Stimulated activated CD8-positive, alpha-beta memory T cell treated with anti-CD3 and anti-CD28 coated beads, Interleukin-15, amount 100 ng/mL, for 1 hour (primary cell): Measurements from ENCODE around the gene EFCAB5.
"Not testable (repeated sequence)": the region's sequence is repeated elsewhere in the genome, so short reads cannot be mapped to it uniquely, and the experiment has no call there.

ENCODE experiments used
- DNase-seq: peaks from one replicate; pipeline ENCODE4 v3.0.0-alpha.2; 2020; ENCODE audit warnings: low read depth

EFCAB5 gene

DNA sequence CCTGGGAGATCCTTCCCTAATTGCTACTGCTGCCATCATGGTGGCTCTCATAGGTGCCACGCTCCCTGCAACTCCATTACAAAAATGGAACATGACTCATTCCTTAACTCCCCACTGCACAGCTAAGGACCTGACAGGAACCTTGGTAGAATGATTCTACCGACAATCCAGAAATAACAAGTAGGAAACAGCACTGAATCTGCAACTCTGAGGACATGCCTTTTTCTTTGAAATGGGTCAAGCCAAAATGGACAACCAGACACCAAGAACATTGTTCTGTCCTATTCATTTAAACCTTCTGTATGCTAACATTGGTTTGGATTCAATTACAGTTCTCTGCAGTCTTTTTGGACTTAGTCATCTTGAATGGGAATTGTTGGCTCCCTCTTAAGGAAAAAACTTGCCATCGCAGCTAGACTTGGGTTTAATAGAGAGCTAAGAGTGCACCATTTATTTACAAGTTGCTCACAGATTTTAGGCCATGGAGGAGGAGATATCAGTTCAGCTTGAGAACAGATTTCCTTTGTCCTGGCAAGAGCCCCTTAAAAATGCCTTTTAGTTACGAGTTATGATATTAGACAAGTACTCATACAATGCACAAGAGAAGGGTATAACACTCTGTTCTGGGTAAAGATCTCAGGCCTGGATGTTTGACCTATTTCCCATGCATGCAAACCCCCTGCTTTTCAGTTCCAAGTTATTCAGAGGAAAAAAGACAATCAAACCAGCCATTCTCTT is 154.2 kb downstream of the EFCAB5 start:
- DNase-seq = no peak

DNA sequence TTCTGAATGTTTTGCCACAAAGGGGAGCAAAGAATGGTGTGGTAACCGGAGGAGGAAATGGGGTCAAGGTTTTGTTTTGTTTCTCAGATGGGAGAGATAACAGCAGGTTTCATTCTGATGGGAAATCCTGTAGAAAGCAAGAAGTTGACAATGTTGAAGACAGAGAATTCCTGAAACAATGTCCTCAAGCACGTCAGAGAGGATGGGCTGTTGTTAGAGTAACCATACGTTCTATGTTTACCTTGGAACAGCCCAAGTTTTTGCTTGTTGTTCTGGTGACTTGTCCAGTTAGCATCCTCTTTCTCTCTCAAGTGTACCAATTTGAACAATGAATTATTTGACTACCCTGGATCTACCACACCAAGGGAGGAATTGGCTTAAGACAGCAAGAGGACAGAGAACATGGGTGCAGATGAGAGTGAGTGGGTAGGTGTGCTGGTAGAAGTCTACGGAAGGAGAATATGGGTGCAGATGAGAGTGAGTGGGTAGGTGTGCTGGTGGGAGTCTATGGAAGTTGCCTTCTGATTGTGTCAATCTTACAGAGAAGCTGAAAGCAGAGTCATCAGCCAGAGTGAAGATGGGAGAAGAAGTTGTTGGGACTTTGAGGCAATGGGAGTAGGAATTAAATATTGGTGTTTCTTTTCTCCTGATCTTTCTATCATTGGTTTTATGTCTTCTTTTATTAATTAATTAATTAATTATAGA is 160.4 kb downstream of the EFCAB5 start:
- no peak for DNase-seq

DNA sequence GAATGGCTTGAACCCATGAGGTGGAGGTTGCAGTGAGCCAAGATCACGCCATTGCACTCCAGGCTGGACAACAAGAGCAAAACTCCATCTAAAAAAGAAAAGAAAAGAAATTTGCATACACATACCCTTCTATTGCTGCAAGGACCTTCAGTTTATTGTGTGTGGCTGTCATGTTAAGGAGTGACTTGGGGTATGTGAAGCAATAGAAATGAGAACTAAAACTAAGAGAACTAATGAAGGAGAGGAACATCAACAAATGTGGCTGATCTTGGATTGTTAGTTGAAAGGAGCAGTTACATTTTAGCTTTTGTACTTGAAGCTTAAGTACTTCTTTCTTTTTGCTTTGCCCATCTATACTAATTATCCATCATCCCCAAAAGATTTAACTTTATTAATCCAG is 162.5 kb downstream of the EFCAB5 start:
- DNase-seq = no peak

DNA sequence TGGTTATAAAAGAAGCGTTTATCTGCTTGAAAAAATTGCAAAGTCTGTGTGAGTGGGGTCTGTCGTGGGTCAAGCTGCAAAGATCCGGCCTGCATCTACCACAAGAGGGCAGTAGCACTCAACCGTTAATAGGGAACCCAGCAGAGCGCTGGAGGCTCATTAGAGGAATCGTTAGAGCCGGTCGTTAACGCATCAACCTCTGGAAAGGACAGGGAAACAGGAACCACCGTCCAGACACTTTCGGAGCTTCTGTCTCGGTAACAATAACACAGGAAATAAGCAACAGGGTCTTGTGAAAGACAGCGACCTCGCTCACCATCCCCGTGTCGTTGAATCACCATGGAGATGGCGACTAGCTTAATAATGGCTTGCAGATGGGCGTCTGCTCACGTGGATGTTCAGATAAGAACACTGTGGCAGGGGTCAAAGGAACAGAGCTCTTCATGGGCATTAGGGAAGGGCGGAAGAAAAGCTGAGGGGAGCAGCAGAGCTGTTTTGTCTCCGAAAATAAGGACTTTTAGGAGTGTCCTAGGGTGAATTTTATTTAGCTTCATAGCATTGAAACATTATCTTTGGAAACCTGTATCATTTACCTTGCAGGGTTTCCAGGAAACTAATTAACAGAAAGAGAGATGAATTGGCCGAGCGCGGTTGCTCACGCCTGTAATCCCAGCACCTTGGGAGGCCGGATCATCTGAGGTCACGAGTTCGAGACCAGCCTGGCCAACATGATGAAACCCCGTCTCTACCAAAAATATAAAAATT is 163.3 kb downstream of the EFCAB5 start:
- peak; percentile 54 for DNase-seq

DNA sequence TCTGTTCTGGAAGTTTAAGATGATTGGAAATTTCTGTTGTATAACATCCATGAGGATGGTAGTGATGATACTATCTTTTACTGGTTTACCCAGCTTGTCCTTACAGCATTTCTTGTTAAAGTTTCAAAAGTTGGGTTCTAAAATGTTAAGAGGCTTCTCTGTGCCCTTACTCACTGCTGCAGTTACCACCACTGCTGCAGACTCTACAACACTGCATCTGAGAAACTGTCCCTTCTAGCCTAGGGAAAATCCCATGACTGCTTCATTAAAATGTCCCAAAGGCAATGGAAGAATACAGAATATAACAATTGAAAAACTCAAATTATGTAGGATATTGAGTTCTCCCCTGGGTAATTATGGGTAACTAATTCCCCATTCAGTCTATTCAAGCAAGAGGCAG is 171.4 kb downstream of the EFCAB5 start:
- no peak for DNase-seq

DNA sequence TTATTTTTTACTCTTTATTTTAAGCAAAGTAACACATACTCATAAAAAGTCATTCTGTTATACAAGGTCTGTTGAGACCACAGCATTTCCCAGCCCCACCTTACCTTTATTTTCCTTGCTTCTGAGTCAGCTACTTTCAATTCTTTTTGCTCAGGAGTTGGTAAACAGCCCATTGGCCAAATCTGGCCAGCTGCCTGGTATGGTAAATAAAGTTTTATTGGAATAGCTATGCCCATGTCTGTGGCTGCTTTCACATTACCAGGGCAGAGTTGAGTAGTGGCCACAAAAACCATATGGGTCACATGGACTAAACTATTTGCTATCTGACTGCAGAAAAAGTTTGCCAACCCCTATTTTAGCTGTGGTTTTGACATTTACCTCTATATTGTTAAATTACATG is 171.8 kb downstream of the EFCAB5 start:
- no peak for DNase-seq

DNA sequence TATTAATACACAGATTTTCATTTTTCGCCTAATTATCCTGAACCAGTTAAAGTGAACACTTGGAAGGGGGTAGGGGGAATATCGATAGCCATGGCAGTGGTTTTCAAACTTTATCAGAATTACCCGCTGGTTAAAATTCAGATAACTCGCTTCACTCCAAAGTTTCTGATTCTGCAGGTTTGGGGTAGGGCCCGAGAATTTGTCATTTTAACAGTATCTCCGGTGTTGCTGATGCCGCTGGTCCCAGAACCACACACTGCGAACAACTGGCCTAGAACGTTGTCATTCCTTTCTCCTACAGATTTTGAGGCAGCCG is 174.9 kb downstream of the EFCAB5 start:
- DNase-seq = no peak

DNA sequence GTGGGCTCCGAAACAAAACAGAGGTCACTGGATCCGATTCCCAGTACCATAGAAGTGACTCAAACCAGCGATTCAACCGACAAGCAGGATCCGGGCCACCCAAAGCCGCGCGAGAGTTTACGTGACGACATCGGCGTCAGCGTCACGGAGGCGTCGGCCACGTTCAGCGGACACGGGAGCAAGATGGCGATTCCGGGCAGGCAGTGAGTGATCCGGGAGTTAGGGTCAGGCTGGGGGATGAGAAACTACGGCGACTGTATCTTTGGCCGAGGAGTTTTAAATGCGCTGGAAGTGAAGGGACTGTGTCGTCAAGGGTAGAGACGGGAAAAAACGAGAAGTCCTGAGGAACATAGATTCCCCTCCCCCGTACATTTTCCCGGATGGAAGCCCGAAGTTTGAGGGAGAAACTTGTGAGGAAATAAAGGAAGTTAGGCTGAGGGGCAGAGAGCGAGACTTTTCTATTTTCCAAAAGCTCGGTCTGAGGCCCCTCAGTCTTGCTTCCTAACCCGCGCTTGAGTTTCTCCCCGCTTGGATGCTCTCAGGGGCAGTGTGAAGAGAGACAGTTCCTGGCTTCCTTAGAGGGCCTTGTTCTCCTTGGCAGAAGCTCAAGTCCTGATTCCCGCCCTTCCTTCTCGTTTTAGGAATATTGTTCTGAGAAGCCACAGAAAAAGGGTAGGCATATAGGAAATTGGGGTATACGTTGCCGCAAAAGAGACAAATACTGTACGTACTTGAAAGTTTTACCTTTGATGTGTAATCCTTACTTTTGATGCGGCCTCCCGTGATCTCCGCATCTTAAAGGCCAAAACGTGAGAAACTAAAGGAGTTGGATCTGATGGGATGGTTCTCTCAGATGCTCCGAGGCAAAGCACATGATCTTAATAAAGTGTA is 175.5 kb downstream of the EFCAB5 start, which contains the start of gene NSRP1:
NSRP1 (plus strand) TSS at position 156 of the 891 bp plus-strand sequence; CDS start at position 184, 28 bp downstream.
- peak; percentile 87 for DNase-seq

DNA sequence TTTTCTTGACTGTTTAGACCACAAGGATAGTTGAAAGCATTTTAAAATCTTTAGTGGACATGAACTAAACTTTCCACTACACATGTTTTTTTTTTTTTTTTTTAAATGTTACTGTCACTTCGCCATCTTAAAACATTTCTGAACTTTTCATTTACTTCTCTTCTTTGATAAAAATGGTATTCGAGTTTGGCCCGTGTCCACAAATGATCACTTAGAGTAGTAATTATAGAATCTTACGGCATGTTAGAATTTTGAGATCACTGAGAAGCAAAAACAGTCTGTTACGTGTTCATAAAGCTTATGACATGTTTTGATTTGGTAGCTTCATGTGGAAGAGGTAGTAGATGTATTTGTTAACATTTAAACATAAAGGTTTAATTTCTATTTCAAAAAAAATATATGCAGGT is 176.2 kb downstream of the EFCAB5 start:
- DNase-seq = no peak

DNA sequence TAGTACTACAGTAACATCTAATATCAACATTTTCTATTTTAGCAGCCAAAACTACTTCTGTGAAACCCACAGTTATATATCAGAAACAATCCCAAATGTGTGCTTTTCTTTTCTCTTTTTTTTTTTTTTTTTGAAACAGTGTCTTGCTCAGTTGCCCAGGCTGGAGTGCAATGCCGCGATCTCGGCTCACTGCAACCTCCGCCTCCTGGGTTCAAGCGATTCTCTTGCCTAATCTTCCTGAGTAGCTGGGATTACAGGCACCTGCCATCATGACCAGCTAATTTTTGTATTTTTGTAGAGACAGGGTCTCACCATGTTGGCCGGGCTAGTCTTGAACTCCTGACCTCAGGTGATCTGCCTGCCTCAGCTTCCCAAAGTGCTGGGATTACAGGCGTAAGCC is 177.2 kb downstream of the EFCAB5 start:
- not testable (repeated sequence) for DNase-seq

DNA sequence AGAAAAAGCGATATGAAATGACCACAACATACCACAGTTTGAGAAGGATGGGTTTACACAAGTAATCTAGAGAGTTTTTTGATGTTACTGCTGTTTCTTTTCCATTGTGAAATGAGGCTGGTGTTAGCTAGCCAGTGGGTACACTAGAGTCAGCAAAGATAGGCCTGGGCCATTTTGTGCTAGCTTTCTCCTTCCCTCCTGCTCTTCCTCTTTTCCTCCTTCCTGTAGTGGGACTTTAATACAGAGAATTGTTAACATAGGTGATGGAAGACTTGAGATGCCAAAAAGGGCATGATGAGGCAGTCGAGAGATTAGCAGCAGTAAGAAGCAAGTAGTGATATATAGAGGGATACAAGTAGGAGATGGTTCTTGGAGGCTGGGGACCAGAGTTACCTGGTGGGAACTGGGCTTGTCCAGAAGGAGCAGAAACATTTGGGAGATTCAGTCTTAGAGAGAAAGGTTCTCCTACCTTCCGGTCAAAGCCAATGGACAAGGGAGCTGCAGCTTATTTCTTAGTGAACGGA is 182.9 kb downstream of the EFCAB5 start:
- DNase-seq = no peak

DNA sequence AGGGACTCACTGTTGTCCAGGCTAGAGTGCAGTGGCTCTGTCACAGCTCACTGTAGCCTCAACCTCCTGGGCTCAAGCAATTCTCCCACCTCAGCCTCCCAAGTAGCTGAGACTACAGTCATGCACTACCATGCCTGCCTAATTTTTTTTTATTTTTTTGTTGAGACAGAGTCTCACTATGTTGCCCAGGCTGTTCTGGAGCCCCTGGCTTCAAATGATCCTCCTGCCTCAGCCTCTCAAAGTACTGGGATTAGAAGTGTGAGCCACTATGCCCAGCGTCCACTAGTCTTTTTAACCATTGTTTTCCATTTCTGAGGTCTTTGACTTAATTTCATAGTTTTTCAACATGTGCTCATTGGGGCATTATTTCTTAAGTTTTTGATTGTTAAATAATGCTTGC is 188.7 kb downstream of the EFCAB5 start:
- no peak for DNase-seq

DNA sequence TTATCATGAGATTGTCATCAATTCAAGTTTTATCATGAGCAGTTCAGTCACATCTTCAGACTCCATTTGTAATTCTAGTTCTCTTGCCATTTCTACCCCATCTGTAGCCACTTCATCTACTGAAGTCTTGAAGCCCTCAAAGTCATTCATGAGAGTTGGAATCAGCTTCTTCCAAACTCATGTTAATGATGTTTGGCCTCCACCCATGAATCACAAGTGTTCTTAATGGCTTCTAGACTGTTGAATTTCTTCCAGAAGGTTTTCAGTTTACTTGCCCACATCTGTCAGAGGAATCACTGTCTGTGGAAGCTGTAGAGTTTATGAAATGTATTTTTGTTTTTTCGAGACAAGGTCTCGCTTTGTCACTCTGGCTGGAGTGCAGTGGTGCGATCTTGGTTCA is 191.2 kb downstream of the EFCAB5 start:
- no peak for DNase-seq

DNA sequence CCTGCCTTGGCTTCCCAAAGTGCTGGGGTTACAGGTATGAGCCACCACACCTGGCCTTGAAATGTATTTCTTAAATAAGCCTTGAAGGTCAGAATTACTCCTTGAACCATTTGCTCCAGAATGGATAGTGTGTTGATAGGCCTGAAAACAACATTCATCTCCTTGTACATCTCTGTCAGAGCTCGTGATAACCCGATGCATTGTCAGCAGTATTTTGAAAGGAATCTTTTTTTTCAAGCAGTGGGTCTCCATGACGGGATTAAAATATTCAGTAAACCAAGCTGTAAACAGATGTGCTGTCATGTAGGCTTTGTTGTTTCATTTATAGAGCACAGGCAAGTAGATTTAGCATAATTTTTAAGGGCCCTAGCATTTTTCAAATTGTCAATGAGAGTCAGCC is 191.8 kb downstream of the EFCAB5 start:
- DNase-seq = no peak

DNA sequence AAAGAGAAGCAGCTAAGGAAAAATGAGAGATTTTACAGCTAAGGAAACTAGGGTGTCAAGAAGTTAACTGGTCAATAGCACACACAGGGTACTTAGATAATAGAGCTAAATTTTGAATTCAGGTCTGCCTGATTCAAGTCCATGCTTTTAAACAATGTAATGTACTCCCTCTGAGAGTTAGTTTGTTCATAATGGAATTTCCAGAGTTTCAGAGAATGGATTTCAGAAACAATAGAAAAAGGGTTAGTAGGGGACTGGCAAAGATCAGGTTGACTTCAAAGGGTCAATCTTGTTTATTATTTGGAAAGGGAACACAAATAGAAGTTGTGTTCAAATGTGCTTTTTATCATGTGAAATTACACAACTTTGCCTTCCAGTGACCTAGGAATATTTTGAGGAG is 193.1 kb downstream of the EFCAB5 start:
- DNase-seq = no peak

DNA sequence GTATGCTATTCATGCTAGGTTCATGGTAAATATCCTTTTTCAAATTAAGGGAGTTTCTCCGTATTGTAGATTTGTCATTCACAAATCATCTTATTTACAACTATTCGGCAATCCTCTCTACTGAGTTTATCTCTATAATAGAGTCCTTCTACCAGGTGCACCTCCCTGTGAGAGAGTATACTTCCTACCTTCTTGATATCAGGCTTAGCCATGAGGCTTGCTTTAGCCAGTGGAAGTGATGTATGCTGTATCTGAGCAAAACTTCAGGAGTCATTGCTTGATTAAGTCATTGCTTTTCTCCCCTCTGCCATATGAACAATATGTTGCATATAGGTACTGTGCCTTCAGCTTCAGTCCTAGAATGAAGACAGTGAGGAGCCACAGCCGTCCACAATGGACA is 195.7 kb downstream of the EFCAB5 start:
- DNase-seq = no peak

DNA sequence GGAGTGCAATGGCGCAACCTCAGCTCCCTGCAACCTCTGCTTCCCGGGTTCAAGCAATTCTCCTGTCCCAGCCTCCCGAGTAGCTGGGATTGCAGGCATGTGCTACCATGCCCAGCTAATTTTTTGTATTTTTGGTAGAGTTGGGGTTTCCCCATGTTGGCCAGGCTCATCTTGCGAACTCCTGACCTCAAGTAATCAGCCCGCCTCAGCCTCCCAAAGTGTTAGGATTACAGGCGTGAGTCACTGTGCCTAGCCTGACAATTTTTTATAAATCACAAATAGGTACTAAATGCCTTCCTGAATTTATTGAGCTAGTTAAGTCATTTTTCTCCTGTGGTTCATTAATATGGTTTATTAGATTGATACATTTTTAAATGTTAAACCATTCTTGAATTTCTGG is 206.4 kb downstream of the EFCAB5 start:
- not testable (repeated sequence) for DNase-seq

DNA sequence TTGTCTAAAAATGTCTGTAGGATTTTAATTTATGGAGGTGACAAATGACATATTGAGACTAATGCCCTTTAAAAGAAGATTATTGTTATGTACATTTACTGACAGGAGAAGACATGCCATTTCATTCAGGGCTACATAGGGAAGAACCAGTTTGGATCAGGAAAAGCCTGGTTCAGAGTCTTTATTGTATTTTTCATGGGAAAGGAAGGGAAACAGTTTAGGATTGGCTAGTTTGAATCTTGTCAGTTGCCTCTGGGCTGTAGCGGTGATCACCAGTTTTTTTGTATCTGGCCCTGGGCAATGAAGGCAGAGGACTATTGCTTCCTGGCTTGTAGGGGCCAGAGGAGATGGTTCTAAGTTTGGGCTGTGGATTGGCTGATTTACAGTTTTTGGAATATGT is 206.9 kb downstream of the EFCAB5 start:
- no peak for DNase-seq

DNA sequence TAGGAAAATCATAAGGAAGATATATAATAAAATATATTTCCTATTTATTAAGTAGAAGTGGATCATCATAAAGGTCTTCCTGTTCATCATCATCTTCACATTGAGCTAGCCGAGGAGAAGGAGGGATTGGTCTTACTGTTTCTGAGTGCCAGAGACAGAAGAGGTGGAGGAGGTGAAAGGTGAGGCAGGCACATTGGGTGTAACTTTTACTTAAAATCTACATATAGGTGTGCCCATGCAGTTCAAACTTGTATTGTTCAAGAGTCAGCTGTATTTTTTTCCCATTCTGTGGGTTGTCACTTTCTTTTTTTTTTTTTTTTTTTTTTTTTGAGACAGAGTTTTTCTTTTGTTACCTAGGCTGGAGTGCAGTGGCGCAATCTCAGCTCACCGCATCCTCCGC is 210.0 kb downstream of the EFCAB5 start:
- DNase-seq = no peak

DNA sequence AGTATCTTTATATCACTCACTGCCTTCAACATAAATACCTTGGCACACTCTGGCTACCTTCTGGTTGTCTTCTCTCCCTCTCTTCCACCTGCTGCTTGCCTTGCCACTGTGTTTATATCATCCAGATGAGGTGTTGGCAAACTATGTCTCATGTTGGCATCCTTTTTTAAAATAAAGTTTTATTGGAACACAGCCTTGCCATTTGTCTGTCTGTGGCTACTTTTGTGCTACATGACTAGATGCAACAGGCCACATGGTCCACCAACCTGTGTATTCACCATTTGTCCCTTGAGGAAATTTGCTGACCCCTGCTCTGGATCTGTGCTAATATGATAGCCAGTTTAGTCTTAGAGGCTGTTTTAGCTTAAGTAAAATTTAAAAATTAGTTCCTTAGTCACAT is 212.0 kb downstream of the EFCAB5 start:
- DNase-seq = no peak

DNA sequence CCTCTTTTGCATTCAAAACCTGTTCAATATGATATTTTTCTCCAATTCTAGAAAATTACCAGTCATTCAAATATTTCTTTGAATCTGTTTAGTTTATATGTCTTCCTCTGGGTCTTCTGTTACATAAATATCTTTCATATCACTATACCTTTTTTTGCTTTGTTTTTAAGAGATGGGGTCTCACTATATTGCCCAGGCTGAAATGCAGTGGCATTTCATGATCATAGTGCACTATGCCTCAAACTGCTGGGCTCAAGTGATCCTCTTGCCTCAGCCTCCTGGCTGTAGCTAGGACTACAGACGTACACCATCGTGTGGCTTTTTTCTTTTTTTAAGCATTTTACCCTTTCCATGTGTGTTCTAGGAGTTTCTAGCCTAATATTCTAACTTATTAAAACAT is 214.0 kb downstream of the EFCAB5 start:
- DNase-seq = no peak
